Stimulated activated CD4-positive, alpha-beta T cell treated with anti-CD3 and anti-CD28 coated beads, Interleukin-15, amount 100 ng/mL, for 48 hours (primary cell): ENCODE measurements around the gene GYPC.
"Not testable (repeated sequence)": the region's sequence is repeated elsewhere in the genome, so short reads cannot be mapped to it uniquely, and the experiment has no call there.

Source experiments
- DNase-seq, 2 donors: peaks; one replicate each; pipeline ENCODE4 v3.0.0-alpha.2; 2020; ENCODE audit warnings: low read depth in 2 of 2

The GYPC gene, protein sequence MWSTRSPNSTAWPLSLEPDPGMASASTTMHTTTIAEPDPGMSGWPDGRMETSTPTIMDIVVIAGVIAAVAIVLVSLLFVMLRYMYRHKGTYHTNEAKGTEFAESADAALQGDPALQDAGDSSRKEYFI

DNA sequence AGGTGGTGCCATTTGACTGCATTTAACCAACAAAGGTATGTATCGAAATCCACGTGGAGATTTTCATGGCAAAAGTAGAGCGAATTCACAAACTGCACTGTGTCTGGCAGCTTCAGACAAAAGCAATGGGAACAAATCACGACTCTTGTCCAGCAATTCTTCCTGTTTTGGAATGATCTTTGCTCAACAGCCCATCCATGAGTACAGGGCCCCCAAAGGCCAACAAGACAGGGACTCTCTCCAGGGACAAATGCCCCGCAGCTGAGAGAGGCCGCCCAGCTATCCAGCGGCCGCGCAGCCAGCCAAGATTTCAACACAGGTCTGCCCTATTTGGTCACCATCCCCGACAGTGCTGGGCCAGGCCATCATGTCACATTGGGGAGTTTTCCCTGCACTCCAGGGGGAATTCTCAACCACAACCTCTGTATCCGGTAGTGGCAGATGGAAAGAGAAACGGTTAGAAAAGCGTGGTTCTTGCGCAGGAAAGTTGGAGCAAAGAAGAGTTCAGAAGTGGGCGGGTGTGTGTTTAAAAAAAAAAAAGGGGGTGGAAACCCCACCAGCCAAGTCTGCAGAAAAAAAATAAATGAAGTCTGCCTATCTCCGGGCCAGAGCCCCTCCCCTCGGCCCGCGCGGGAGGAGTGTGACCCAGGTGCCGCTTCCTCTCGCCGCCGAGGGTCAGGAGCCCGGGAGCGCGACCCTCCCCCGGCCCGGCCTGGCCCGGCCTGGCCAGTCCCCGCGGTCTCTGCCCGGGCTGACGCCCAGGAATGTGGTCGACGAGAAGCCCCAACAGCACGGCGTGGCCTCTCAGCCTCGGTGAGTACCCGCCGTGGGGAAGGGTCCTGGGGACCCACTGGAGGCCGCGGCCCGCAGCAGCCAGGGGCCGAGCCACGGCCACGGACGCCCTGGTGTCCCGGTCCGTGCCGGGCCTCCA, at the start of gene GYPC:
GYPC (plus strand) TSS at position 659 of the 931 bp plus-strand sequence; CDS start at position 765, 106 bp downstream.
- DNase-seq, result peak in 1 of 2 donors; percentile 33

DNA sequence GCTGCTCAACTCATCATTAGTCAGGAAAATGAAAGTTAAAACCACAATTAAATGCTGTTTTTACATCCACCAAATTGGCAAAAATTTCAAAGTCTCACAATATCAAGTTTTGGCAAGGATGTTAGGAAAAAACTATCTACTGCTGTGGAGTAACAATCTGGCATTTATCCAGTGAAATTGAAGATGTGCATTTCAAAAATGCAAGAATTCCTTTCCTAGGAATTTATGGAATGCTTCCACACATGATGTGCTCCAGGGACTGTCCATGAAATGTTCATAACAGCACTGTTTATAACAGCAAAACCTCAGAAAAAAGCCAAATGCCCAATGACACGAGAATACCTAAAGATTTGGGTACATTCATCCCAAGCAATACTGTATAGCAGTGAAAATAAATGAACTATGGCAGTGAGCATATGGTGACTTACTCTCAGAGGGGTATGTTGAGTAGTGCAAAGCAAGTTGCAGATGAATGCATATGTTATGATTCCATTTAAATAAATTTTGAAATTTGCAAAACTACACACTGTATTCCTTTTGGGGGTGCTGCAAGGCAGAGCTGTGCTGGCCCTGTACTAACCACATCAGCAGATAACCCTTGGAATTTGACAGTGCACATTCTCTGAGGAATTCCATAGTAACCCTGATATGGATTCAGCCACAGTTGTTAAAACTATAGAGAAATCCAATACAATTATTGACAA, 41.3 kb upstream of the GYPC start:
- no peak for DNase-seq

DNA sequence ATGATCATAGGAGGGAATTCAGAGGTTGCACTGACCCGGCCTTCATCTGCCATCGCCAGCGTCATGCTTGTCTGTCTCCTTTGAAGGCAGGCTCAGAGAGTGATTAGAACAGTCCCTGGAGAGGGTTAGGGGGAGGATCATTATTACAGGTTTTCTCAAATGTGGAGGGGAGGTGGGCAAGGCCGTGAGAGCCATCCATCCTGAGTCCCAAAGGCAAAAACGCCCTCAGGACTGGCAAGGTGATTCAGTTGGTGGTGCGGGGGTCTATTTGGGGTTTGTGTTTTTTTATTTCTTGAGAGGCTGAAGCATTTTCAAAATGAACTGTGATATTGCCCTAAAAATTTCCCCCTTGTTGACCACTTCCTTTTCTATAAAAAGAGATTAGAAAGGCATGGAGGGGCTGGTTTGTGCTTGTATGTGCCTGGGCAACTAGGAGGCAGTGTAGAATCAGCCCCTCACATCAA, 39.3 kb upstream of the GYPC start:
- no peak for DNase-seq

DNA sequence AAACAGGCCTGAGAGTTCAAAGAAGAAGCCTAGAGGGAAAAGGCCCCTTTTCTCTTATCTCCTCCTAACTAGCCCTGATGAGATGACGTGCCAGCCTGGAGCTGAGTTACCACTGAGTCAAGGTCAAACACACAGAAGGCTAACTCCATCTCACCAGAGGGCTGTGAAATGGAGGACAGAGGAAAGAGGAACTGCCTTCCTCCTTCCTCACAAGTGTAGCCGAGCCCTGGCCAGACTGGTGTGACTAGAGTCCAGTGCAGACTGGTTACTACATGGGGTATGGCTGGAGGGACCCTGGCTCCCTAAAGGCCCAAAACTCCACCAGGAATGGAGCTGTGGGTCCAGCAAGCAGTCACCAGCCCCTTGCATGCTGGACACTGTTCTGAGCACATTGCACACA, 35.7 kb upstream of the GYPC start:
- DNase-seq, result no peak

DNA sequence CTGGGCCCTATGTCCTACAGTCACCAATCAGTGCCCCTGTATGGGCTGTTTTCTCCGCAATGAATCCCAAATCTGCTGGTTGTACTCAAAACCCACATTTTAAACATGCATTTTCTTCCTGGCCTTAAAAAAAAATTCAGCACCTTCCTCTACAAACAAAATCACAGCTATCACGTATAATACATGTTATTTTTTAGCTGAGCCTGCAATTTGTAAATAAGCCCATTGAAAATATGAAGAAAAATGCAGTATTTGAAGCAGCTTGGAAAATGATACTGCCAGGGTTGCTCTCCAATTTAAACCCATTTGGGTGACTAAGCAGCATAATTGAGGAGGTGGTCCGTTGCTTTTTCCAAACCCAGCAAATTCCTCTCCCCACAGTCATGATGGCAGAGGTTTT, 33.0 kb upstream of the GYPC start:
- no peak for DNase-seq

DNA sequence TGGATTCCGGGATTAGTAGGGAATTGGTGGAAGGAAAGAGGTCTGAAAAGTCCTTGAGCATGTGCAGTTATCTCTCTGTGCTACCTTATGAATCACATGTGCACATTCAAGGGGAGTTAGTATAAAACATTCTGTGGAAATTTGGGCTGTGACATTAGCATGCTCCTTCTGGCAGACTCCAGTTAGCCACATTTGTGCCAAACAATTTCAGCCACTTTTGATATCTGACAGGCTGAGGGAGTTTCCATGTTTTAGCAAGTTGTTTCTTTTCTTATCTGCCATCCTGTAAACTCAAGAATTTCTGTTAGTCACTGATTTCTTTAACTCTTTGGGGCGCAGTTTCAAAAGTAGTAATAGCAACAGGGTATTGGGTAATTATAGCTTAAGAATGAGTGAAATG, 28.3 kb upstream of the GYPC start:
- no peak for DNase-seq

DNA sequence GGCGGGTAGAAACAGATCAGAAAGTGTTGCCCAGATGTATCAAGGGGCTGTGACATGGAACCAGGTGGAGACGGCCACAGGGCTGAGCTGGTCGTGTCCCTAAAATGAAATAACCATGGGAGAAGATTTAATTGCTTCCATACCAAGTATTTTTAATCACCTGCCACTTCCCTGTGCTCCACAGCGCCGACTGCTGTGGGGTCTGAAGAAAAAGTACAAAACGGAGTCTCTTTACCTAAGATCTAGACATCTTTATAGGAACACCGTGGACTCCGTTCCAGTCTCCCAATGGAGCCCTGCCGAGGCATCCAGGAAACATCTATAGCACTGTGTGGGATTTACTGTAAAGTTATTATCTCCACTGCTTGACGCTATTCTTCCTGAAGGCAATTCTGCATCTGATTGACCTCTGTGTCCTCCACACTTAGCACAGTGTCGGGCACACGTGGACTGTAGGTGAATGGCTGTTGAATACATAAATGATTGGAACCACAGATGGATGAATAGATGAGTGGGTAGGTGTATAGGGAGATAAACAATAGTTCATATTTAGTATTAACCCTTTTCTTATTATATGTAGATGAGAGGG, 21.6 kb upstream of the GYPC start:
- no peak for DNase-seq

DNA sequence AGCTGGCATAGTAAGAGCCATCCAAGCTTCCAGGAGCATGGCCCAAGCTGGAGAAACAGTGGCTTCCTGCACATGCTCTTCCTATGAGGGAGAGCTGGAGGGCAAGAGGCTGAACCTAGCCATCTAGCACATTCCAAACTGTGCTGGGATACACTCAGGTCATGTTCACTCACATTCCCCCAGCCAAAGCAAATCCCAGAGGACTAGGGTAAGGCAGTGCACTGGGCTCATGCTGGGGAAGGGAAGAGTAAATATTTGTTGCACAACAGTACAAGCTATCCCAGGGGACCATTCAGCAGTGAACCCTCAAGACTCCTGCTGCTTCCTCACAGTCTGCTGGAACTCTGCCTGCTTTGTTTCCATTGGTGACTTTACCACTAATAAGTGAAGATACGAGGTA, 20.7 kb upstream of the GYPC start:
- DNase-seq, result no peak

DNA sequence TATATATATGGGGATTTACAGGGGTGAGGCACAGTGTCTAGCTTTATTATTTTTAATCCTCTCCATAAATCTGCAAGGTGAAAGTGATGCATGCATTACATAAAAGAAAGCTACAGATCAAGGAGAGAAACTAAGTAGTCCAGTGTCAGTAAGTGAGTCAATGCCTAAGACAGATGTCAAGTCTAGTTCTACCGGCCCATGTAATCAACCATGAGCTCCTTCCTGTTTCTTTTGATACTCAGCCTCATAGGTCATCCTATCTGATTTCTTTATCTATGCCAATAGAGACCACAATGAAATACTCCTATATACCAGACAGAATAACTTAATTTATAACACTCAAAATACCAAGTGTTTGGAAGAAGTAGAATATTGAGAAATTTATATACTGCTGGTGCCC, 20.2 kb upstream of the GYPC start:
- DNase-seq, result no peak

DNA sequence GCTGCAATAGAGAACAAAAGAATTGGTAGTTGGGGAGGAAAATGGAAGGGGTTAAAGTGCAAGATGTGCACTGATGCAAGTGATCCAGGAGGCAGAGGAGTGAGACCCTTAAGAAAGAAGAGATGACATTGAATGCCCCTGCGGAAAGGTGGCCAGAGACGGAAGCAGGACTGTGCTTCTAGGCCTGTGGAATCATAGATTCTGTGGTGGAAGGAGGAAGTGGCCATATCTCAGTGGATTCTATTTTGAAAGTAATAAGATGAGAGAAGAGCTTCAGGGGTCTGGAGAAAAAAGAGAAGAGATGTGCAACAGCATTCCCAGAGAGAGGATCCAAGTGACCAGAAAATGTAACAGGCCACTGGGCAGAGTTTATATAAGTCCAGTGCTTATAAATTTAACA, 18.6 kb upstream of the GYPC start:
- DNase-seq, result no peak

DNA sequence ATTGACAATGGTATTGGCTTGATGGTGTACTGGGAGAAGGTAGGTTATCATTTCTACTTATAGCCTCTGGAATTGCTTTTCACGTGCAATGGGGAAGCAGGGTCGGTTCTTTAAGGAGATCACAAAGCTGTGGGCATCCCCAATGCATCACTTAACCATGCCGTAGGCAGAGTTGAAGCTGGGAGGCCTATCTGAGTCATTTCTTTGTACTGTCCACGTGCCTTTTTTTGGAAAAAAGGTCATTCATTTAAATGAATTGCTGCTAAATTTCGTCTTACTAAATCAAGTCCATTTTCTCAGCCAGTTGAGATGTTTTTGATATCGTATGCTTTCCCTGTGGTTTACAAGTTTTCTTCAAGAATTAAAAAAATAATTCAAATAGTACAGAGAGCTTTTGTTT, 17.2 kb upstream of the GYPC start:
- DNase-seq, result no peak

DNA sequence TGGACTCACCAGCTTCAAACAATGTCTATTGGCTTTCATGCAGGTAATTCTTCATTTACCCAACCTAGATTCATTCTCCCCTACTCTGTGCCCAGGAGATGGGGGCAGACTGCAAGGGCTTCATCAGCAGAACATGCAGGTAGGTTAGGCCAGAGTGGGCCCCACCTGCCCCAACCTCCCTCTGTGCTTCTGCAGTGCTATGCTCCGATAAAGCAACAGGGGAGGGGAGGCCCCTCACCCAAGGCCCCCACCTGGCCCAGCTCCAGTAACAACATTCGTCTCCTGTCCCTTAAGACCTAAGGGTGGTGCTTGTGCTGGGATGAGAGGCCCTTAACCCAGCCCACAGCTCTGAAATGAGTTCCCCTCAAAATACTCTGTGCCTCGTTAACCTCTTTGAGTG, 16.7 kb upstream of the GYPC start:
- DNase-seq, result no peak

DNA sequence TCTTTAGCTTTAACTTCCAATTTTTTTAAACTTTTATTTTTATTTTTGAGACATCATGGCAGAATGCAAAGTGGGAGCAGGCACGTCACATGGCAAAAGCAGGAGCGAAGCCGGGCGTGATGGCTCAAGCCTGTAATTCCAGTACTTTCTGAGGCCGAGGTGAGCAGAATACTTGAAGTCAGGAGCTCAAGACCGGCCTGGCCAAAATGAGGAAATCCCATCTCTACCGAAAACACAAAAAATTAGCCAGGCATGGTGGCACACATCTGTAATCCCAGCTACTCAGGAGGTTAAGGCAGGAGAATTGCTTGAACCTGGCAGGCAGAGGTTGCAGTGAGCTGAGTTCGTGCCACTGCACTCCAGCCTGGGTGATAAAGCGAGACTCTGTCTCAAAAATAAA, 14.7 kb upstream of the GYPC start:
- not testable (repeated sequence) for DNase-seq

DNA sequence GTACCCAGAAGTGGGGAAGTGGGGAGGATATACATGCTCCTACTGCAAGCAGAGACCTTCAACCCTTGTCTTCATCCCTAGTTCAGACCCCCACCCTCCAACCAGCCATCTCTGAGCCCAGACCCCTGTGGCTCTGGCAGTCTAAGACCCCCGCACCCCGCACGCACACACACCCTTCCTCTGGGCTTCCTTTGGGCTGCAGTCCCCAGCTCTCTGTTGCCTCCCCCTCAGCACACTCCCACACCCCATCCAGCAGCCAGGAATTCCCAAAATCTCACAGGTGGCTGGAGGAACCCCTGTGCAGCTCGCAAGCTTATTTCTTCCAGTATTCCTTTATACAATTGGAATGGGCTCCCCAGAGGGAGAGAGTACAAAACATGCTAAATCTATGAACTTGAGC, 13.9 kb upstream of the GYPC start:
- DNase-seq, result no peak

DNA sequence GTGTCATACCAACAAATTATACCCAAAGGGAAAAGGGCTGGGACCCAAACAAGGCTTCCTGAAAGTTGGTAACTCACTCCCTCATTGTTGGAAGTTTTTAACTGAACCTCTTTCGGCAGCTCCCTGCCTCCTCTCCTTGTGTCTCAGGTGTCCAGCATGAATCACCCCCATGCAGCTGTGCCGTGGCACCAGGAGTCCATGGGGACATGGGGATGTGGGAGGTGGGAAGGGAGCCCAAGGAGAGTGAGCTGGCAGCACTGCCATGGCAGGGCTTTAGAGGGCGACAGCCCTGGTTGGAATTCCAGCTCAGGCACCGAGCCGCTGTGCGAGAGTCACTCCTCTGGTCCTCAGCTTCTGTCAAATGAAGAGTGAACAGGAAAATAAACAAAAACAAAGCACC, 12.5 kb upstream of the GYPC start:
- no peak for DNase-seq

DNA sequence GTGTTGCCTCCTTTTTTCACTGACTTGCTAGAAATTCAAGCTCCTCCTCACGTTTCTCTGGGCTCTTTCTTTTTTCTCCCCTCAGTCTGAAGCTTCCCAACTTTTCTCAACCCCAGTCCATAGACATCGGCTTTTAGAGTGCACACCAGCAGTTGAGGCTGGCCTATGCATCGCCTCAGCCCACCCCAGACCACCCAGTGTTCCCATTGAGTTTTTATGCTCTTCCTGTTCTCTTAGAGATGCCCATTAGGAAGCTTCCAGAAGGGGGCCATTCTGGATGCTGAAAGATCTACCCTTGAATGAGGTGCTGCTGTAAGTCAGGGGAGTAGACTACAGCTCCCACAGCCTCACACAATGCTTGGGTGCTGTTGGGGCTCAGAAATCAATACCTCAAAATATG, 12.0 kb upstream of the GYPC start:
- DNase-seq, result no peak

DNA sequence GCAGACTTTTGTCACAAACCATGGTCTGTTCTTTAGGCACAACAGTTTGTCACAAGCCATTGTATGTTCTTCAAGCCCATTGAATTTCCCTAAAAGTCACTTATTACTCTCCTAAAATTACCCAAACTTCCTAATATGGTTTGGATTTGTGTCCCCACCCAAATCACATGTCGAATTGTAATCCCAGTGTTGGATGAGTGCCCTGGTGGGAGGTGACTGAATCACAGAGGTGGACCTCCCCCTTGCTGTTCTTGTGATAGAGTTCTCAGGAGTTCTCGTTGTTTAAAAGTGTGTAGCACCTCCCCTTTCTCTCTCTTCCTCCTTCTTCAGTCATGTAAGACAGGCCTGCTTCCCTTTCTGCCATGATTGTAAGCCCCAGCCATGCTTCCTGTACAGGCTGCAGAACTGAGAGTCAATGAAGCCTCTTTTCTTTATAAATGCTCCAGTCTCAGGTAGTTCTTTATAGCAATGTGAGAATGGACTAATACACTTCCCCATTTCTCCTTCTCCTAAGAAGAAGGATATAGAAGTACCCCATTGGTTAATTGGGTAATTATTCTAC, 11.2 kb upstream of the GYPC start:
- no peak for DNase-seq

DNA sequence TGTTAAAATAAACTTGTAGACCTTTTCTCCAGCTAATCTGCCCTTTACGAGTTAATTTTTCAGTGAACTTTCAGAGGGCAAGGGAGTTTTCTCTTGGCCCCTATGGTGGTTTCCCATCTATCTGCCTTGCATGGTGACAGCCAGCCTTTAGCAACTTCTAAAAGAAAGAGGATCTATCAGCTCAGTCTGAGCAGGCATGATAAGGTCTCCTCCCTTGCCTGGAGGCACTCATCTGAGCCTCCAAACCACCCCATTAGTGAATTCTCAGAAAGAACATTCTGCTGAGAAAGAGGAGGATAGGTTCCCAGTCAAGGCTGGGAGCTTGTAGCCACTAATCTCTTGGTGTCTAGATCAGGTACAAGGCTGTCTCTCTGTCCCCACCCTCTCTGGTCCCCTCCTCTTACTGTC, 10.7 kb upstream of the GYPC start:
- DNase-seq, result no peak

DNA sequence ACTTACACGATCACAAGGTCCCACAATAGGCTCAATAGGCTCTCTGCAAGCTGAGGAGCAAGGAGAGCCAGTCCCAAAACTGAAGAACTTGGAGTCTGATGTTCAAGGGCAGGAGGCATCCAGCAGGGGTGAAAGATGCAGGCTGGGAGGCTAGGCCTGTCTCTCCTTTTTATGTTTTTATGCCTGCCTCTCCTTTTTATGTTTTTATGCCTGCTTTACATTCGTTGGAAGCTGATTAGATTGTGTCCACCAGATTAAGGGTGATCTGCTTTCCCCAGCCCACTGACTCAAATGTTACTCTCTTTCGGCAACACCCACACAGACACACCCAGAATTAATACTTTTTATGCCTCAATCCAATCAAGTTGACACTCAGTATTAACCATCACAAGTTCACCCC, 9.9 kb upstream of the GYPC start:
- DNase-seq, result no peak

DNA sequence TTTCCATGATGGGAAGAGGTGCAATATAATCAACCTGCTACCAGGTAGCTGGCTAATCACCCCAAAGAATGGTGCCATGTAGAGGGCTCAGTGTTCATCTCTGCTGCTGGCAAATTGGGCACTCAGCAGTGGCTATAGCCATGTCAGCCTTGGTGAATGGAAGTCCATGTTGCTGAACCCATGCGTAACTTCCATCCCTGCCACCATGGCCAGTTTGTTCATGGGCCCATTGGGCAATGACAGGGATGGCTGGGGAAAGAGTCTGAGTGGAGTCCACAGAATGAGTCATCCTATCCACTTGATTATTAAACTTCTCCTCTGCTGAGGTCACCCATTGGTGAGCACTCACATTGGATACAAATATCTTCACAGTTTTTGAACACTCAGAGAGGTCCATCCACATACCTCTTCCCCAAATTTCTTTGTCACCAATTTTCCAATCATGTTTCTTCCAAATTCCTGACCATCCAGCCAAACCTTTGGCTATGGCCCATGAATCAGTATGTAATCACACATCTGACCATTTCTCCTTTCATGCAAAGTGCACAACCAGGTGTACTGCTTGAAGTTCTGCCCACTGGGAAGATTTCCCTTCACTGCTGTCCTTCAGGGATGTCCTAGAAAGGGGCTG, 8.1 kb upstream of the GYPC start:
- DNase-seq, result not testable (repeated sequence)

DNA sequence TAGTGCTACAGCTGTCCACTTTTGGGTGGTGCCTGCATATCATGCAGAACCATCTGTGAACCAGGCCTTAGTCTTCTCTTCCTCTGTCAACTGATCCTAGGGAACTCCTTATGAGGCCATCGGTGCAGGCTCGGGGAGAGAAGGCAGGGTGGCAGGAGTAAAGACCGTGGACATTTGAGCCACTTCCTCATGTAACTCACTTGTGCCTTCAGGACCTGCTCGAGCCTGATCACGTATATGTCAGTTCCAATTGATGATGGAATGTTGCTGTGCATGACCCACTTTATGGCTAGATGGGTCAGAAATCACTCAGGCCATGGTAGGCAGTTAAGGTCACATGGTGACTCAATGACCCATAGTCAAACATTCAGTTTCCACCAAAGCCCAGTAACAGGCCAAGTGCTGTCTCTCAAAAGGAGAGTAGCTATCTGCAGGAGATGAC, 7.6 kb upstream of the GYPC start:
- DNase-seq, result not testable (repeated sequence)
